ENCODE data around the gene FOXK1. TPM values are rescaled to one million over a fixed set of nuclear protein-coding genes. Genes with fewer than 3 reads are reported as not detected.
A peak's percentile ranks its signal among the peaks of the same experiment; 100 is the strongest.

Gene FOXK1
- total and polyA plus RNA-seq, 2 of the 13 experiments (the other 11 are each of a cell fraction or from before 2014, with no cell fraction given): 4.6 to 8.8 TPM

DNA sequence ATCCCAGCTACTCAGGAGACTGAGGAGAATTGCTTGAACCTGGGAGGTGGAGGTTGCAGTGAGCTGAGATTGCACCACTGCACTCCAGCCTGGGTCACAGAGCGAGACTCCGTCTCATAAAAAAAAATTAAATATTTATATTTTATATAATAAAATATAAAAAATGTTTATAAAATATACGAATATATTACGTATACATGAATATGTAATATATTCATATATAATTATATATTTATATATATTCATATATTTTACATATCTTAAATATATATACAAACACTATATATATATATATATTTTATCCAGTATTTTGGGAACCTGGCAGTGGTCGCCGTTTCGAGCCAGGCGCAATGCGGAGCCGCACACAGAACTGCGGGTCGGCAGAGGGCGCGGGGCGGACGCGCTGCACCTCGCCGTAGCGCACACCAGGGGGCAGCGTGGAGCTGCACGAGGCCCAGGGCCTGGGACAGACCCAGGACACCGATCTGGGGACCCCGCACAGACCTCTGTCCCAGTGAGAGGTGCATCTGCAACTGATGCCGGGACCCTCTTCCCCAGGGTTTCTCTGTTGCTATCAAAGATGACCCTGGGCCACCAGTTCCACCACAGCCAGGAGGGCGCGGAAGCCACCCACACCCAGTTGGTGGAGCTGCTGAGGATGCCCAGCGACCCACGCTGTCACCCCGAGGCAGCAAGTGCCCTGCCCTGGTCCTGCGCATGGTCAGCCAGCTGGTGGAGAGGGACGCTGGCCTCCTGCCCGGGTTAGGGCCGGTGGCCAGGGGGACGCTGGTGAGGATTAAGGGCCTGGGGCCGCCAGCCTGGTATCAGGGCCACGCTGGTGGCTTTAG is 116.0 kb downstream of the FOXK1 start (continued):
- TF ChIP-seq MAX (IDR thresholded peaks at IDR 0.05) (peak; percentile 66; the same call in 1 of the 2 replicates), SNRNP70 (IDR thresholded peaks at IDR 0.05; ENCODE audit: low read depth, low read length) (no peak), ZNF101 (CRISPR knock-in tag; IDR thresholded peaks at IDR 0.05; ENCODE audit: borderline replicate concordance, low read depth) (no peak), KDM4B (CRISPR knock-in tag; IDR thresholded peaks at IDR 0.05) (peak; percentile 20; the same call in 1 of the 2 replicates), TBL1XR1 (IDR thresholded peaks at IDR 0.05; ENCODE audit: borderline replicate concordance, low read length, partially characterized antibody) (no peak), GRHL1 (CRISPR knock-in tag; conservative IDR thresholded peaks at IDR 0.05) (no peak), SALL1 (CRISPR knock-in tag; IDR thresholded peaks at IDR 0.05) (0 out of 2 replicates have a peak, but pooled peaks have one; percentile 32), RAD21 (CRISPR knock-in tag; IDR thresholded peaks at IDR 0.05) (peak; percentile 82), ZNF780A (CRISPR knock-in tag; IDR thresholded peaks at IDR 0.05) (0 out of 2 replicates have a peak, but pooled peaks have one; percentile 19), GABPB1 (CRISPR knock-in tag; IDR thresholded peaks at IDR 0.05) (peak; percentile 48), CTCF (CRISPR knock-in tag; IDR thresholded peaks at IDR 0.05) (peak; percentile 92), TEAD3 (CRISPR knock-in tag; optimal IDR thresholded peaks at IDR 0.05; ENCODE audit: borderline replicate concordance) (peak; percentile 17), KDM1A (CRISPR knock-in tag; IDR thresholded peaks at IDR 0.05) (no peak), MXI1 (IDR thresholded peaks at IDR 0.05; ENCODE audit: borderline replicate concordance, low read depth, low read length) (peak; percentile 21; the same call in 1 of the 3 replicates), GPN1 (CRISPR knock-in tag; IDR thresholded peaks at IDR 0.05; ENCODE audit: borderline replicate concordance) (no peak), IRF9 (CRISPR knock-in tag; IDR thresholded peaks at IDR 0.05; ENCODE audit: borderline replicate concordance) (peak; percentile 28; the same call in 1 of the 2 replicates), PITX1 (CRISPR knock-in tag; IDR thresholded peaks at IDR 0.05) (0 out of 2 replicates have a peak, but pooled peaks have one; percentile 27)
- TF ChIP-seq, protein P1, sequence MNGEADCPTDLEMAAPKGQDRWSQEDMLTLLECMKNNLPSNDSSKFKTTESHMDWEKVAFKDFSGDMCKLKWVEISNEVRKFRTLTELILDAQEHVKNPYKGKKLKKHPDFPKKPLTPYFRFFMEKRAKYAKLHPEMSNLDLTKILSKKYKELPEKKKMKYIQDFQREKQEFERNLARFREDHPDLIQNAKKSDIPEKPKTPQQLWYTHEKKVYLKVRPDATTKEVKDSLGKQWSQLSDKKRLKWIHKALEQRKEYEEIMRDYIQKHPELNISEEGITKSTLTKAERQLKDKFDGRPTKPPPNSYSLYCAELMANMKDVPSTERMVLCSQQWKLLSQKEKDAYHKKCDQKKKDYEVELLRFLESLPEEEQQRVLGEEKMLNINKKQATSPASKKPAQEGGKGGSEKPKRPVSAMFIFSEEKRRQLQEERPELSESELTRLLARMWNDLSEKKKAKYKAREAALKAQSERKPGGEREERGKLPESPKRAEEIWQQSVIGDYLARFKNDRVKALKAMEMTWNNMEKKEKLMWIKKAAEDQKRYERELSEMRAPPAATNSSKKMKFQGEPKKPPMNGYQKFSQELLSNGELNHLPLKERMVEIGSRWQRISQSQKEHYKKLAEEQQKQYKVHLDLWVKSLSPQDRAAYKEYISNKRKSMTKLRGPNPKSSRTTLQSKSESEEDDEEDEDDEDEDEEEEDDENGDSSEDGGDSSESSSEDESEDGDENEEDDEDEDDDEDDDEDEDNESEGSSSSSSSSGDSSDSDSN (CRISPR knock-in tag; IDR thresholded peaks at IDR 0.05): 0 out of 2 replicates have a peak, but pooled peaks have one; percentile 27
- TF ChIP-seq, protein P2, sequence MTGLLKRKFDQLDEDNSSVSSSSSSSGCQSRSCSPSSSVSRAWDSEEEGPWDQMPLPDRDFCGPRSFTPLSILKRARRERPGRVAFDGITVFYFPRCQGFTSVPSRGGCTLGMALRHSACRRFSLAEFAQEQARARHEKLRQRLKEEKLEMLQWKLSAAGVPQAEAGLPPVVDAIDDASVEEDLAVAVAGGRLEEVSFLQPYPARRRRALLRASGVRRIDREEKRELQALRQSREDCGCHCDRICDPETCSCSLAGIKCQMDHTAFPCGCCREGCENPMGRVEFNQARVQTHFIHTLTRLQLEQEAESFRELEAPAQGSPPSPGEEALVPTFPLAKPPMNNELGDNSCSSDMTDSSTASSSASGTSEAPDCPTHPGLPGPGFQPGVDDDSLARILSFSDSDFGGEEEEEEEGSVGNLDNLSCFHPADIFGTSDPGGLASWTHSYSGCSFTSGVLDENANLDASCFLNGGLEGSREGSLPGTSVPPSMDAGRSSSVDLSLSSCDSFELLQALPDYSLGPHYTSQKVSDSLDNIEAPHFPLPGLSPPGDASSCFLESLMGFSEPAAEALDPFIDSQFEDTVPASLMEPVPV (CRISPR knock-in tag; IDR thresholded peaks at IDR 0.05): 0 out of 2 replicates have a peak, but pooled peaks have one; percentile 43

Data from HepG2 (cell line).